ENCODE measurements around the gene PTPRN2.

GRCh38 chr7:158060216-158060615 is 527.4 kb downstream of the PTPRN2 start:
- TF ChIP-seq CTCF (IDR thresholded peaks at IDR 0.05; ENCODE audit: low read depth, low read length): no peak
- TF ChIP-seq, protein P1, sequence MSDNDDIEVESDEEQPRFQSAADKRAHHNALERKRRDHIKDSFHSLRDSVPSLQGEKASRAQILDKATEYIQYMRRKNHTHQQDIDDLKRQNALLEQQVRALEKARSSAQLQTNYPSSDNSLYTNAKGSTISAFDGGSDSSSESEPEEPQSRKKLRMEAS (IDR thresholded peaks at IDR 0.05; ENCODE audit: low read depth, low read length): no peak
